Smooth muscle cell of the brain vasculature (primary cell): ENCODE results near the gene RPLP1.
"Not testable (repeated sequence)": the region's sequence is repeated elsewhere in the genome, so short reads cannot be mapped to it uniquely, and the experiment has no call there.

Experiments used
- DNase-seq: peaks from one replicate; pipeline ENCODE4 v3.0.0-alpha.2; 2012; ENCODE audit warnings: low read depth, low spot score

The RPLP1 gene

DNA sequence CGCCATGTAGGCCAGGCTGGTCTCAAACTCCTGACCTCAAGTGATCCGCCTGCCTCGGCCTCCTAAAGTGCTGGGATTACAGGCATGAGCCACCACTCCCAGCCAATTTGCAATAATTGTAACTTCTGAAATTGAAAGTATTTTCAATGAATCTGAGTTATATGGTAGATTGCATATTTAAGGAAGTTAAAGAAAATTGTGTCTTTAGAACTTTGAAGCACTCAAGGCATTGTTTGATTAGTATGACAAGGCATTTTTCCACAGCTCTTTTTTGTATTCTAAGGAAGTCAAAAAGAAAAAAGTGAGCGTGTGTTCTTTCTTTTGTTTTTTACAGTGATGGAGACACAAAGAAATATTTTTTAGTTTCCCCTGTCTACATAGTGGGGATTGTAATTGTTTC, 15.7 kb upstream of the RPLP1 start:
- DNase-seq = no peak

DNA sequence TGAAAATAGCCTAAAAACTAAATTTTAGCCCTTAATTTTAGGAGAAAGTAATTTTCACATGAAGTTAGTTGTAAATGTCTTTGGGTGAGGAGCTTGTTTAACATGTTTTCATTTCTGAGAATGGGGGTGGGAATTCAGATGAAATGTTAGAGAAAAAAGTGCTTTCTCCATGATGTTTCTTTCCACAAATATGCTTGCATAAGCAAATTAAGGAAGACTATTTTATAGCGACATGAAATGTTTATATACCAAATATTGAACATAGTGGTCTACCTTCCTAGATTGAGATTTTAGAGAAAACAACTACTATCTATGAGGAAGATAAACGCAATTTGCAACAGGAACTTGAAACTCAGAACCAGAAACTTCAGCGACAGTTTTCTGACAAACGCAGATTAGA, 13.0 kb upstream of the RPLP1 start:
- DNase-seq = no peak

DNA sequence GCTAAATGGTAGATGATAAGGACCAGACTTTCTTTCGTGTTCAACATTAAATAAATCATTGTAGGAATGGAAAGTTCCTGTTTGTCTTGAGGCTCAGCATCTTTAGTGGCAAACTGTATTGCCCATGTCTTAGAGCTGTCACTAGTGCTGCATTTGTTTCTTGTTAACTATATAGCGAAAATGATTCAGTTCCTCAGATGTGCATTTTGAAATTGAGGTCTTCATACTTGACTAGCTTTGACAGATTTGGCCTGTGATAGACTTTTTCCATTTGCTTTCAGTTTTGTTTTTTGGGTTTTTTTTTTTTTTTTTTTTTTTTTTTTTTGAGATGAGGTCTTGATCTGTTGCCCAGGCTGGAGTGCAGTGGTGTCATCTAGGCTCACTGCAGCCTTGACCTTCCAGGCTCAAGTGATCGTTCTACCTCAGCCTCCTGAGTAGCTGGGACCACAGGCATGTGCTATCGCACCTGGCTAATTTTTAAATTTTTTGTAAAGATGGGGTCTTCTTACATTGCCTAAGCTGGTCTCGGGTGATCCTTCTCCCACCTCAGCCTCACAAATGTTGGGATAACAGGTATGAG, 9.5 kb upstream of the RPLP1 start:
- DNase-seq = no peak

DNA sequence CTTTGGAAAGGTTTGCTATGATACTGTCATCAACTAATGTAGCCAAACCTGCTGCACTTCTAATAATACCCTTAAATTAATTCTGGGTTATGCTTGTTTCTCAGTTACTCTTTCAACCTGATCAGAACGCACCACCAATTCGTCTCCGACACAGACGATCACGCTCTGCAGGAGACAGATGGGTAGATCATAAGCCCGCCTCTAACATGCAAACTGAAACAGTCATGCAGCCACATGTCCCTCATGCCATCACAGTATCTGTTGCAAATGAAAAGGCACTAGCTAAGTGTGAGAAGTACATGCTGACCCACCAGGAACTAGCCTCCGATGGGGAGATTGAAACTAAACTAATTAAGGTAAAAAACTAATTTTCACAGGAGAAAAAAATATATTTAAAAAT, 7.9 kb upstream of the RPLP1 start:
- DNase-seq = no peak

DNA sequence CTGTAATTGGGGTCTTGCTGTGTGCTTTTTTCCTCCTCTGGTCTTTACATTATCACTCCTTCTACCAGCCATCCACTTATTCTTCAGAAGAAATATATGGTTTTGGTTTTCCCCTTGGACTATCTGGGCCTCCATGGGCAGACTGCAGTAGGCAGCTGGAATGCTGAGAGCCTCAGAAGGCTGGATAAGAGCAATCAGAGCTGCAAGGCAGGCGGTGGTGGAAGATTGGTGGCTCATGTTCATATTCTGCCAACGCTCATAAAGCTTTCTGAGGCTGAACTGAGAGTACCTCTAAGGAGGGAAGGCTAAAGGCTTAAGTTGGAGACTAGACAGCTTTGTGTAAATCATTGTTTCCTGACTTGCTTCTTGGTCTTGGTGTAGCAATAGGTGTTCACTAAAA, 5.7 kb upstream of the RPLP1 start:
- no peak for DNase-seq

DNA sequence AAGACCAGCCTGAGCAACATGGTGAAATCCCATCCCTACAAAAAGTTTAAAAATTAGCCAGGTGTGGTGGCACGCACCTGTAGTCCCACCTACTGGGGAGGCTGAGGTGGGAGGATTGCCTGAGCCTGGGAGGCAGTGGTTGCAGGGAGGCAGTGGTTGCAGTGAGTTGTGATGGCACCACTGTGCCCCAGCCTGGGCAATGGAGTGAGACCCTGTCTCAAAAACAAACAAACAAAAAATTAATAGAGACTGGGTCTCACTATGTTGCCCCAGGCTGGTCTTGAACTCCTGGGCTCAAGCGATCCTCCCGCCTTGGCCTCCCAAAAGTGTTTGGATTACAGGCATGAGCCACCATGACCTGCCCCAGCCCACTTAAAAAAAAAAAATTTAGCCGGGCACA, 2.4 kb upstream of the RPLP1 start:
- not testable (repeated sequence) for DNase-seq

DNA sequence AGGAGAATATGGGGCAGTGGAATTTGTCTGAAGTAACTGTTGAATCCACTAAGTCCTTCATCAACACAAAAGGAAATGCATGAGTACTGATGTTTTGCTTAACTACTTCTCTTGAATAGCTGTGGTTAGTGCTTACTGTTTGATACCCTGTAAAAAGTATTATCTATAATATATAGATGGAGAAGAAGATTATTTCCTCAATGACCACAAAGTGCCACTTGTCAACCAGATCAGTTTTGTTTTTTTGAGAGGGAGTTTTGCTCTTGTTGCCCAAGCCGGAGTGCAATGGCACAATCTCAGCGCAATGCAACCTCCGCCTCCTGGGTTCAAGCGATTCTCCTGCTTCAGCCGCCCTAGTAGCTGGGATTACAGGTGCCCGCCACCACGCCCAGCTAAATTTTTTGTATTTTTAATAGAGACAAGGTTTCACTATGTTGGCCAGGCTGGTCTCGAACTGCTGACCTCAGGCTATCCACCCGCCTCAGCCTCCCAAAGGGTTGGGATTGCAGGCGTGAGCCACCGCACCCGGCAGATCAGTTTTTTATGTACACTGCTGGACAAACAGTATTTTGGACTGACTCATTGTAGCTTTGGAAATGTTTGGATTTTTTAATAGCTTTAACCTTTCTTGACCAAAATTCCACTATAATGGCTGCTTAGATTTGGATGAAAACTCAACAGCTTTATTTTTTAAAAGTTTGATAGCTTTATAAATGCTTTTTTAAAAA, 1.5 kb upstream of the RPLP1 start:
- DNase-seq = no peak

DNA sequence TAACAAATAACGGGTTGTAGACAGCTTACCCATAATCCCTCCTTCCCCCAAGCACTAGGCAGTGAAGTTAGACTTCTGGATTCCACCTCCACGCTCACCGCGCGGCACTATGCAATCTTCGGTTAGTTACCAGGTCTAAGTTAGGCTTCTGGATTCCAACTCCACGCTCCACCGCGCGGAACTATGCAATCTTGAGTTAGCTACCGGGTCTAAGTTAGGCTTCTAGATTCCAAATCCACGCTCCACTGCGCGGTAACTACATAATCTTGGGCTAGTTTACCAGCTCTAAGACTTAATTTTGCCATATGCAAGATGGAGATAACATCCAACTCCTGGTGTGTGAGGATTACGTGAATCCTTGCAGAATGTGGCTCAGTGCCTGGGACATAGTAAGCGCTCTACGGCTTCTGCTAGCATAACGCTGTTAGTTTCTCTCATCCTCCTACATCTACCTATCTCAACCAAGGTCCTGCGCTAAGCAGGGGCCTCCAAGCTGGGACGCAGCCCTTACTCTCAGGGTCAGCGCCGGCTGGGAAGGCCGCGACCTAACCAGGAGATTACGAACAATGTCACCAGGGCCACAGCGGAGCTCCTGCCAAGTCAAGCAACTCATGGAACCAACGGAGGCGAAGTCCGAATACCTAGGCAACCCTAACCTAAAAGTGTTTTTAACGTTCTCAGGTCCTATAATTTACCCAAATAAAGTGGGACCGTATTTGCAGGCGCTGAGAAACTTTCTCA, 497 bp upstream of the RPLP1 start:
- no peak for DNase-seq

DNA sequence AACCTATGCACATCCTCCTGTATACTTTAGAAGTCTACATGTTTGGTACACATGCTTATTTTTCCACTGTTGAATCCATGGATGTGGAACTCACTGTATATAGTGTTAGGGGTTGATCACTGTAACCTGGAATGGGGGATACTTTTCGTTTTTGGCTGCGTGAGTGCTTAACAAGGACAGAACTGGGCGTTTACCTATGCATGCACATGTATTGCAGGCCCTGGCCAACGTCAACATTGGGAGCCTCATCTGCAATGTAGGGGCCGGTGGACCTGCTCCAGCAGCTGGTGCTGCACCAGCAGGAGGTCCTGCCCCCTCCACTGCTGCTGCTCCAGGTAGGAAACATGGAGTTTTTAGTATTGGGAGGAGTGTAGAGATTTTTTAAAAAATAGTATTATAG, 2.3 kb downstream of the RPLP1 start:
- DNase-seq = no peak

DNA sequence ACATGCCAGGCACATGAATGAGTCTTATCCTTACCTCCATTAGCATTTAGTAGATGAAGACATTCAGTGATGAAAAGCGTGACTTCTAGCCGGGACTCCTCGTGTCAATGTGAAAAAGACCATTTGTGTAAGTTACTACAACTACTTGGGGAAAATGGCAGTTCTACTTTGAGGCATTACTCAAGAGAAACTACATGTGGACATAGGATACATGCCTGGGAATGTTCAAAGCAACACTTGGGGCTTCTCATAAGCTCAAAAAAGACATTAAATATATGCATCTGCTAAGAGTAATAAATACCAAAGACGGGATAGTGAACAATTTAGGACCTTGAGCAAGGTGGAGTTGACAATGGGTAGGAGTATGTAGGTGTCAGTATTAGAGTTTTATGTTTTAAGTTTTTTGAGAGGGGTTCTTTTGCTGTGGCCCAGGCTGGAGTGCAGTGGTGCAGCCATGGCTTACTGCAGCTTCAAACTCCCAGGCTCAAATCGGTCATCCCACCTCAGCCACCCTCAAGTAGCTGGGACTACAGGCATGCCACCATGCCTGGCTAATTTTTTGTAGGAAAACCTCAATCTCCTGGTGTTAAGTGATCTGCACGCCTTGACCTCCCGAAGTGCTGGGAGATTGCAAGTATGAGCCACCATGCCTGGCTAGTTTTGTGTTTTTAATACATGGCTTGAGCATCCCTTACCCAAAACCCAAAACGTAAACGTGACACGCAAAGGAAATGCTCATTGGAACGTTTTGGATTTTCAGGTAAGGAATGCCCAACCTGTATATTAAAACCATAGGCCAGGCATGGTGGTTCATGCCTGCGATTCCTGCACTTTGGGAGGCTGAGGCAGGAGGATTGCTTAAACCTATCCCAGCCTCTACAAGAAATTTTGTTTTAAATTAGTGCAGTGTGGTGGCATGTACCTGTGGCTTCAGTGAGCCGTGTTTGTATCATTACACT, 3.9 kb downstream of the RPLP1 start:
- DNase-seq = no peak

DNA sequence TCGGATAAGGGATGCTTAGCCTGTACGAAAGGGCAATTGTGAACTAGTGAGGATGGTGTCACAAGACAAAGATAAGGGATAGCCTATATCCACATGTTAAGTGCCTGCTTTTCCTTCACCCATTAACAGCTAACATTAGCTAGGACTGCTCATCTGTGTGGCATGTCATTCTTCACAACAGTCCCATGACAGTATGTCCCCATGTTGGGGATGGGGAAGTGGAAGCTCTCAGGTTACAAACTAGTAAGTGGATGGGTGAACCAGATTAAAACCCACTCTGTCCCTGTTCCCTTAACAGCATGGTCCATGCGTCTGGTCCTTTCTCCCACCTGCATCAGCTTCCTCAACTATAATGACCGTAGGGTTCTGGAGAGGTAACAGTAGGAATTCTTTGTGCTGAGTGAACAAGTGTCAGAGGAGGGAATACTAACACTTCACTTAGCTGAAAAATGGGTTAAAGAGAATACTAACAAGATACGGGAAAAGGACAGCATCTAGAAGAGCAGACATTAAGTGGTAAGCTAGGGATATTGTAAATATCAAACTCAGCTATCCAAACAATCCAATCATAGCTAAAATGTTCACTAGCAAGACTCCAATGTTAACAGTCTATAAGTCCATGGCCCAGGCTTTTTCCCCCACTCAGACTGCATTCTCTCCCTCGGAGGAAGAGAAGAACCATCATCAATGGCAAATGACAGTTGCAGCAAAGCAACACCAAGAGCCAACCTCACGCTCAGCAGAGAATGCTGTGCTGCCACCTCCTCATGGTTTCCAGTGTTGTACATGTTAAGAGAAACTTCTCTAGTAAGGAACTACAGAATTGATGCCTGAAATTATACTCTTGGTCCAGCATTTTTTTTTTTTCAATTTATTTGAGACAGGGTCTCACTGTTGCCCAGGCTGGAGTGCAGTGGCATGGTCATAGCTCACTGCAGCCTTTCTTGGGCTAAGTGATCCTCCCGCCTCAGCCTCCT, 5.0 kb downstream of the RPLP1 start:
- no peak for DNase-seq

DNA sequence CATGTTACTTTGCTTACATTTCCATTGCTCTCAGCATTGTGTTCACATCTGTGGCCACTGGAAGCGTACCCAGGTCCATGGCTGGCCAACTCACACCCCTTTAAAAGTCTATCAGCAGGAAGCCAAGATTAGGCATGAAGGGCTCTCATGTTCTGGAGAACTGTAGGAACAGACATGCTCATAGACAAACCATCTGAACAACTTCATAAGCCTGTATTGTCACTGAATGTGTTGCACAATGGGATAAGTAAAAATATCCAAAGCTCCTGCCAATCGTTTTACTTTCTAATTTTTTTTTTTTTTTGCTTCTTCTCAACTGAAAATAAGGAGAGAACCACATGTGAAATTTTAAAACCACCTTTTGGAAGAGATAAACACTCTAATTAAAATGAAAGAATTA, 6.4 kb downstream of the RPLP1 start:
- no peak for DNase-seq

DNA sequence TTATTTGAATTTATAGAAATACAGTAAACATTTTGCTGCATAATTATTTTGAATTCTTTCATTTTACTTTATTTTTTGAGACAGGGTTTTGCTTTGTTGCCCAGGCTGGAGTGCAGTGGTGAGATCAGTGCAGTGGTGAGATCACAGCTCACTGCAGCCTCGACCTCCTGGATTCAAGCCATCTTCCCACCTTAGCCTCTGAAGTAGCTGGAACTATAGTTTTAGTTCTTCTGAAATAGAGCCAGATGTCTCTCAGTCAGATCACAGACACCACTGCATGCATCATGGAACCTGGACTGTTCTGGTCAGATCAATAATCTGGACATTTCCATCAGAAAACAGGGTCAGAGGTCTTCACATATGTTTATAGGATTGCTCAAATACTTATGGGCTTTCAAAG, 7.9 kb downstream of the RPLP1 start:
- no peak for DNase-seq

DNA sequence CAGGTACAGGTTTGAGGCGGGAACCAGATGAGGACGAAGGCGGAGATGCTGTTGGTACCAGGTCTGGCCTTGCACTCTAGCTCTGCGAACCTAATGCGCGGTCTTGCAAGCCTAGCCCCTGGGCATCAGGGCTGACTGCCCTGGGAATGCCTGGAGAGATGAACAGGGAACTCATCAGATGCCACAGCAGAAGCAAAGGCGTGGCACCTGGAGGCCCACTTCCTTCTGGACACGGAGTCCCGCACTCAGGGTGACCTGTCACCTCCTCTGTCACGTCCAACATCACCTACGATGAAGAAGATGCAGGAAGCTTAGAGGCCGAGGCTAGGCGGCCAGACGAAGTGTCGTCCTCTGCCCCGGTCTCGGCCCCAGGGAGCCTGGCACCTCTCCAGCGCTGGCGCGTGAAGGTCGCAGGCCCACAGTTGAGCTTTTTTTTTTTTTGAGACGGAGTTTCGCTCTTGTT, 9.4 kb downstream of the RPLP1 start:
- DNase-seq = no peak

DNA sequence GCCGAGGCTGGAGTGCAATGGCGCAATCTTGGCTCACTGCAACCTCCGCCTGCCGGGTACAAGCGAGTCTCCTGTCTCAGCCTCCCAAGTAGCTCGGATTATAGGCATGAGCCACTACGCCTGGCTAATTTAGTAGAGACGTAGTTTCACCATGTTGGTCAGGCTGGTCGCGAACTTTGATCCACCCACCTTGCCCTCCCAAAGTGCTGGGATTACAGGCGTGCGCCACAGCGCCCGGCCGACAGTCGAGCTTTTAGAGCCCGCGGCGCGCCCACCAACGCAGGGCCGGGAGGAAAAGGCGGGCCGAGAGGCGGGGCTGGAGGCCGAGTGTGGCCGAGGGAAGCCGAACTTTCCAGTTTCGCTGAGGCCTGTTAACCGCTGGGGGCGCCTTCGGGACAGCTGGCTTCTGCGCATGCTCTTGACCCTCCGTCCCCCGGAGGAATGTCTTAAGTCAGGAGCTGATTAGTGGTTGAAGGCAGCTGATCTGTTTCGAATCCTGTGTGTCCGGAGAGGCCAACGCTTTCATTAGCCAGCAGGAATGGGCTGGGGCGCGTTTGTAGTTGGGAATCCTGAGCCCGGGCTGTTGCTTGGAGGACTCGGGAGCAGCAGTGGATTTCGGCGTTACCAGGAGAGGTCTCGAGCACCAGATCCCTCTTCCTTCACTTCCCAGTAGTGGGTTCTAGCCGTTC, 10.0 kb downstream of the RPLP1 start:
- peak; percentile 96 for DNase-seq

DNA sequence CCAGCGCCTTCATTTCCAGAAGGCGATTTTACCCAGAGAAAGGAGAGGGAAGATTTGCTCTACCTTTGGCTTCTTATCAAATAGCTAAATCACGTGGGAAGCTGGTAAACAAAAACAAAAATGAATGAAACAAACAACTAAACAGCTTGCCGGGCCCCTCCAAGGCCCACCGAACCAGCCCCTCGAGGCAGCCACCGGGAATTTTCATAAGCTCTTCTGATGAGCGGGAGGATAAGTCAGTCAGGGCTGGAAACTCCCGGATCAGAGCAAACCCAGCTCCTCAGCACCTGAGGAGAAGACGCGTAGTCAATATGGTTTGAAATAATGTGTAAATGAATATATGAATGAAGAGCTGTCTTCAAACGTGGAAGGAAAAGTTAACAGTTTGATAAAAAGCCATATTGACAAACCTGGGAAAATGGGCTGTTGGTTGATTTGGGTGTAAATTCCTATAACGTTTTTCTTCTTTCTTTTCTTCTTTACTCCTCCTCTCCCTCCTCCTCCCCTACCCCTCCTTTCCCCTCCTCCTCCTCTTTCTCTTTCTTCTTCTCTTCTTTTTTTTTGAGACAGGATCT, 10.7 kb downstream of the RPLP1 start:
- DNase-seq = no peak

DNA sequence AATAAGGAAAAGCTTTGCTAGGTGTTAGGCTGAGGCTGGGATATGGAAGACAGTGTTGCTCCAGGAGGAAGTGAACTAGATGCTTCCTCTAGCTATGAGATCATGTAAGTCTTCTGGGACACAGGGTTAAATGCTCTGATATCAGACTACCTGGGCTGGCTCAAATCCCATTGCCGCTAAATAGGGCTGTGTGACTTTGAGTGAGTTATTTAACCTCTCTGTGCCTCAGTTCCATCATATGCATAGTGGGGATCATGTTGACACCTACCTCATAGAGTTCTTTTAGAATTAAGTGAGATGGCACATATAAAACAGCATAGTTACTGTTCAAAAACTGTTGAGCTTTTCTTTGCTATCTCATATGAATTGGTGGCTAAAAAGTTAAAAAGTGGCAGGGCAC, 12.6 kb downstream of the RPLP1 start:
- DNase-seq = no peak

DNA sequence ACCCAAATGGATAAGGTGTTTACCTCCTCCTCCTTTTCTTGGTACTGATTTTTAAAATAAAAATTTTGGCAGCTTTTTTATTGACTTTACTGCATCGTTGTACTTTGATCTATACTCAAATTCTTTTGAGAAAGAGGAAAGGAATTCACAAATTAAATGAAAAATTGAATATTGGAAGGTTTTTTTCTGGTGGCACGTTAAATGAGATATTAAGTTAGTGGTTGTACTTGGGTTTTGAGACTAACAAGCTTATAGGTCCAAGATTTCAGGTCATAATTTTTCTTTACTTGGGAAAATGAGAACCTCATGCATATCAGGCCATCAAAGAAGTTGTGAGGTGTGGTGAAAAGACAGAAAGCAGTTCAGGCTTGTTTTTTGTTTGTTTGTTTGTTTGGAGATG, 14.1 kb downstream of the RPLP1 start:
- no peak for DNase-seq

DNA sequence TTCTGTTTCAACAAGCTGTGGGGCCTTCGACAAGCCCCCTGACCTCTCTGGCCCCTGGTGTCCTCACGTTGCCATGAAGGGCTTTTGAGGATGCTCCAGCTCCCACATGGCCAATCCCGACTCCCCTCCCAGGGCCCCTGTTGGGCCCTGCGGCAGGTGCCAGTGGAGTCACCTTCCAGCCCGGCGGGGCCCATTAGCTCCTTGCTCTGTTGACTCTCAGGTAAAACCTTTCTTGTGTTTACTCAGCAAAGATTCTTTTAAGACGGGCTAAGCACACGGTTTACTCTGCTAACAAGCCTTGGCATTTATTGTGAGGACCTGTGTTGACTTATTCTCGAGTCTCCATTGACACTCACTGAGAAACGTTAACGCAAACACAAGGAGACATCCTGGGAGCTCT, 15.0 kb downstream of the RPLP1 start:
- no peak for DNase-seq
